Endometrium (tissue), 2 donors: ENCODE measurements around the gene P2RY12.
A peak's percentile ranks its signal among the peaks of the same experiment; 100 is the strongest.

Source experiments
- FAIRE-seq: peaks from 2 replicates; lab custom pipeline; 2012; peaks lifted over from hg19 to GRCh38; lab: Jason Lieb, UNC
- donor health status: control.
- donor health status: control.

P2RY12 gene

DNA sequence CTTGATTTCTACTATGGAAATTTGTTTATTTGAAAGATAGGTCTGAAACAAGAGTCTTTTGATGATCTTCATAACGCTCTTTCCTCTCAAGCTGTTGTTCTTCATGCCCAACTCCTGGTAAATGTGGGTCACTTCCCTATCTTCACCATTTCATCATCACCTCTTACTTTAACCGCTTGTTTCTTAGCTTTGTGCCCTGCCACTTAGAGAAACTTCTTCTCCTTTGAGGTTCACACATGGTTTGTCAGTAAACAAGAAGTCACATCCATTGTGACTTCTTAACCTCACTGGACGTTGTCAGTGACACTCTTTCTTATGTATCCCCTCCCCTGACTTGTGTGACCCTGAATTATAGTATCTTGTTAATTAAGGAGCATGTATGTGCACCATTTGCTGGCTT, 38.3 kb downstream of the P2RY12 start:
- no peak for FAIRE-seq

GRCh38 chr3:151345859-151346258, 38.7 kb downstream of the P2RY12 start:
- FAIRE-seq: no peak

DNA sequence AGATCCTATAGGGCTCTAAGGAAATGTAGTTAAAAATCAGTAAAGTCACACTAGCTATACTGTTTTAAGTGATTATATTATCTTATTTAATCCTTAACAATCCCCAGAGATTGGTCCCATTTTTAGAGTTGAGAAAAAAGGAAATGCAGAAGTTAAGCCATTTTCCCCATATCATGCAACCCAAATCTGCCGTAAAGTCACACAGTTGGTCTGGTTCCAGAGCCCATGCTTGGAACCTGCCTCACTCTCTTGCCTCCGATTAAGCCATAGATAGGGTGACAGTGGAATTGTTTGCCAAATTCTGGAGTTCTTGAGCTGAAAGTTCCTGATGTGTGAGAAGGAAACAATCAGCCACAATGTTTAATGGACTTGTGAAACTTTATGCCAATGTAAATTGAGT, 52.9 kb downstream of the P2RY12 start:
- FAIRE-seq: no peak

DNA sequence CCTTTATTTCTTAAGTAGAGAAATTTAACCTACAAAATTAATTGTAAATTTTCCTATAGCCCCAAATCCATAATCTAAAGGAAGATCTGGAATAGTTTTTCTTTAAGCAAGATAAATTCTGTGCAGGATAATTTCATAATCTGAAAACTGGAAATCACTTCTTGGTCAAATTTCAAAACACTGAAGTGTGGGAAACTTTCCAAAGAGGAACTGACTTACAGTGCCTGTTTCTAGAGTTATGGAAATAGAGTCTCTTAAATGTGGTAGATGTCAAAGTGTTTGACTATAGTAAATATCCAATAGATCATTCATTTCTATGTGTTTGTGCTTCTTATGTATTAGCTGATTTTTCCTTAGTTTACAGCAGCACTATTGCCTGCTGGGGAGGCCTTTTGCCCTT, 53.7 kb downstream of the P2RY12 start:
- FAIRE-seq: no peak

DNA sequence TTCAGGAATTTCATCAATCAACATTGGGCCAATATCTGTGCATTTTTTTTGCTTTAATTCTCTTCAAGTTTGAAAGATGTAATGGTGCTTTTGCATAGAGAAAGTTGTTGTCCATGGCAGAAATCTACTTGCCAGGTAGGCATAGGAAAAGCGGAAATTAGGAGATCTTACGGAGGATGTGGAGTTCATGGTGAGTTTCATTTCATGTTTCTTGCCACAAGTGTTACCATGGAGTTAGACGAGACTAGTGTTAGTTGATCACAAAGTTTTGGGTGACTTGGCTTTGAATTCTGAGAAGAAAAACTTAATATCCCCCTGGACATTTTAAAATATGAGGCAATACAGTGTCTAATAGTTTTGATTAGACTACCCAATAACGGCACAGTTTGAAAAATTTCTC, 54.2 kb downstream of the P2RY12 start:
- FAIRE-seq: no peak

- no peak for FAIRE-seq
Observed at GRCh38 chr3:151329363-151329762, 55.2 kb downstream of the P2RY12 start, which contains the start of gene P2RY13. TSS of gene P2RY13 (minus strand) at chr3:151329549. CDS start at chr3:151329528, 21 bp downstream.

DNA sequence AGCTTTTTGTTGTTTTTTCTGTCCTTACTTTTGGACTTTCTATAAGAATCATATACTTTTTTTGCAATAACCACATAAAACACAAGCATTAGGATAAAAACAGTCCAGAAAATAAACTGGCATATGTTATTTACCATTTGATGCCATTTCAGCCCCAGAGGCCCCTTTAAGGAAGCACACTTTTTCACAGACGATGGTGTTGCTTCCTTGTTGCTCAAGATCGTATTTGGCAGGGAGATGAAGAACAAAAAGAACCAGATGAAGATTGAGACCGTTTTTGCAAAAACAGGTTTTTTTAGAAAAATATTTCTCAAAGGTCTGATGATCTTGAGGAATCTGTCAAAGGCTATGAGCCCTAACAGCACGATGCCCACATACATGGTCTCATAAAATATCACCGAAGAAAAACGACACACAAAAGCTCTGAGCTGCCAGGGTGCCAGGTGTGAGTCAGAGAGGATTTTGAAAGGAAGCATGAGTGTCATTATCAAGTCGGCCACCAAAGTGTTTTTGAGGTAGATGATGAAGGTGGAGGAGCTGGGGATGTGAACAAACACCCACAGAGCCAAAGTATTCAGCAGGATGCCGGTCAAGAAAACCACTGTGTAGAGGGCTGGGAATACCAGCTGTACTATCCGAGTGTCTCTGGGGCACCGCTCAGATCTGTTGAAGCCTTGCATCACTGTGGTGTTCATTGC, 56.1 kb downstream of the P2RY12 start:
- FAIRE-seq: no peak

GRCh38 chr3:151327571-151328198, 56.9 kb downstream of the P2RY12 start:
- FAIRE-seq: peak; percentile 66

- FAIRE-seq: no peak
Observed at GRCh38 chr3:151322511-151322910, 62.0 kb downstream of the P2RY12 start.

- FAIRE-seq: no peak
Observed at GRCh38 chr3:151321526-151321925, 63.0 kb downstream of the P2RY12 start.

- no peak for FAIRE-seq
Observed at GRCh38 chr3:151320131-151320530, 64.4 kb downstream of the P2RY12 start.

DNA sequence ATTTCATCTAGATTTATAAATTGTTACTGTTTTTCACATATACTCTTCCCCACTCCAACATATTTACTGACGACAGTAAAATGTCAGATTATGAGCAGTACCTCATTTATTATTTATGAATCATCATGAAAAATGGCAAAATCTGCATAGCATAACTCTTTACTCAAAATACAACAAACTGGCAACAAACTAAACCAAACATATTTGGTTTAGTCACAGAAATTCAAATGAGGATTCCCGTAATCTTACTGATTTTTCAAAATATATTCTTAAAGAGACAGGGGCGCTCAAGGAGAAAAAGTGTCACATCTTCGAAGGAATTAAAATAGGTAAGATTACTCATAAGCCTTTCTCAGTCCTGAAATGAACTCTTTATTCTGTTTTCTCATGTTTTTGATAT, 64.9 kb downstream of the P2RY12 start:
- FAIRE-seq: no peak

- no peak for FAIRE-seq
Observed at GRCh38 chr3:151318991-151319390, 65.6 kb downstream of the P2RY12 start.

- FAIRE-seq: no peak
Observed at GRCh38 chr3:151318313-151318712, 66.2 kb downstream of the P2RY12 start.

DNA sequence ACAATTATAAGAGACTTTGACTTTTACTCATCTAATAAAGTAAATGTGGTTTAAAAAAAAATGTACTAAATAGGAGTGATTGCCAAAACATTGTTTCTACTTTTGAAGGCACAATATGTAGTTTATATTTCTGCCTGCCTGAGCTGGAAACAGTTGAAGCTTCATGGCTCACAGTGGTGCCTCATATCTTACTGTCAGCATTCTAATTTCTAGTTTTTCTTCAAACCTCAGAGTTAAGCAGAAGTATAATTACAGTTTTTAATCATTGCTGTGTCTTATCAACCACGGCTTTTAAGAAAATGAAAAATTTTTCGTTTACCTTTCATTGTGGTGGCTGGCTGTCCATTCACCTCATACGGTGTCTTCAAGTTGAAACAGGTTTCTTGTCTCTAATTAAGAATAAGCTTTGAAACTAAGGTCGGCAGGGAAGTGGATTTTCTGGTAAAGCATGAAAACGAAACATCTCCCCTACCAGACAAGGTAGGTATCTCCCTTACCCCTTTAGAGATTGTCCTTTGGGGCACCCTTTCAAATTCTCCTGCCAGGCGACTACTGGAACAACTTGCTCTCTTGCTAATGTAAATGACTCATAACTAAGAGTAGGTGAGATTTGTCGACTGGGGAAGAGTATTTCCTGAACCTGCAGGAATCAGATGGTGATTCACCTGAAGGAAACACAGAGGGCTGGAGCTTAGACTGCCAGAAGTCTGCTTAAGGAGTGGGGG, 68.1 kb downstream of the P2RY12 start, which contains the start of gene GPR87:
Gene GPR87 (minus strand): TSS at position 554 of the 725 bp plus-strand sequence. CDS start 16,720 bp downstream, outside the sequence.
- FAIRE-seq: no peak

DNA sequence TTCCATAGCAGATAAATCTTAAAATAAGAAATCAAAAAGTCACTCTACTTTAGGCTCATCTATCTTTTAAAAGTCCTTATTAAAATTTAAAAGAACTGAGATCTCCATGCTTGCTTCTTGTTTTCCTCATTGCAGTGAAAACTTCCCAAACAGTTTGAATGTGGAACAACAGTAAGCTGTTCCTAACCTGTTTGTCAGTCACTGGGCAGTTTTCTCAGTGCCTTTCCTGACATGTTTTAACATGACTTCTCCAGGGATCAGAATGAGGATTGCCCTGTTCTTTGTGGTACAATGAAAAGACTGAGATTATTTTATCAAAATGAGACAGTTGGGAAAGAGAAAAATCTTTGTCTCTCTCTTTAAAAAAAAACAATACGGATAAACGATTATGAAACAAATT, 68.7 kb downstream of the P2RY12 start:
- no peak for FAIRE-seq

DNA sequence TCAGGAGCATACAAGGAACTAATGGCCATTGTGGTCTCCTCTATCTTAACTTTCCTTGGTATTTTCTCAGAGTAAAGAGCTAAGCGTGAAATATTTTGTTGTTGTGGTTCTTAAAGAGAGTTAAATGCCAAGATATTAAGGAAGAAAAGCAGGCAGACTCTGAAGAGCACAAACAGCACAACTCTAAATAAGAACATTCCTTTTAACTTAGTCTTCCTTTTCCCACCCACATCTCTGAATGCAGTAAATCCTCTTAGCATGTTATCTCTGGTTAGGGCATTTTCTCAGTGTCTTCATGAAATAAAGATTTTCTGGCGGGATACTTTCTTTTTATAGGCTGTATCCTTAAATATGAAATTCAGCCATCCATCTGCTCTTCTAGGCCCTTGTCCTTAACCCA, 69.4 kb downstream of the P2RY12 start:
- no peak for FAIRE-seq

DNA sequence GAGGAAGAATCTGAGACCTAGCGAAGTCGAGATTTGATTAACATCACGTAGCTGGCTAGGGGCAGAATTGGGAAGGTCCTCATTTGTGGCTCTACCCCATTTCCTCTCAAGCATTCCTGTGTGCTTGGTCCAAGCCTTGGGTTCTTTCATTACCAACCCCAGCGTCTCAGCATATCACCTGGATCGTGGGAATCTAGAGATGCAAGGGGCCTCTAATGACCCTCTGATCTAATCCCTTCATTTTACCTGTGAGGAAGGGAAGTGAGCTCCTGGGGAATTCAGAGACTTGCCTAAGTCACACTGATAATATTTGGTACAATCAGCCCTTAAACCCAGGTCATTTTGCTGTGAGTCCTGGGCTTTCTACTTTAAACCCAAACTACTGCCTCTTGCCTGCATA, 70.0 kb downstream of the P2RY12 start:
- no peak for FAIRE-seq

DNA sequence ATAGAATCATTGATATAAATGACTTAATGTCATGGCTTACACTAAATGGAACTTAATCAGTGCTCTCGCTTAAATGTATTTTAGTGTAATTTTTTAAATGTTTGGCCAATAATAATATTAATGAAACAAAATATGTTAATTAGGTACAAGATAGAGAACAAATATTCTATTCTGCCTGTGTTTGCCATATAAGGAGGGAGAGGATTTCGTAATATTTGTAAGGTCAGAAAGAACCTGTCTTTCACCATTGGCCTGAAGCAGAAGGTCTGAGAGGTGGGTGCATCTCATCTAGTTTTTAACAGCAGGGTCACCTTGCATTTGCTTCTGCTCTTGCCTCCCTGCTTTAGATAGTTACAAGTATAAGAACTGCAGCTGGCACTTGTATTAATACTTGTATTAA, 70.4 kb downstream of the P2RY12 start:
- FAIRE-seq: no peak

DNA sequence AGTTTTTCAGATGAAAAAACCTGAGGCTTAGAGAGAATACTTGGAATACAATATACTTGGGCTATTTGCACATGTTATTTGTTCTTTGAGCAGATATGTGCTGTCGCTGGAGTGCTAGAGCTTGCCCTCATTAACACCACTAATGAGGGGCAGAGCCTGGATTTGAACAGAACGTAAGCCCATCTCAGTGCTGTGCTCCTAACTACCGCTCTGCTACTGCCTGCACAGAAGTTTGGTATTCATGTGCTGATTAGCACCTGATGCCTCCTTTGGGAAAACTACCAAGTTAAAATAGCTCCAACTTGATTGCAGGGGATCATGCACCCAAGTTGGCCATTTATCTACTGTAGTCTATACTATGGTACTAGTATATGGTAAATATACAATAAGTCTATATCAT, 71.6 kb downstream of the P2RY12 start:
- no peak for FAIRE-seq

DNA sequence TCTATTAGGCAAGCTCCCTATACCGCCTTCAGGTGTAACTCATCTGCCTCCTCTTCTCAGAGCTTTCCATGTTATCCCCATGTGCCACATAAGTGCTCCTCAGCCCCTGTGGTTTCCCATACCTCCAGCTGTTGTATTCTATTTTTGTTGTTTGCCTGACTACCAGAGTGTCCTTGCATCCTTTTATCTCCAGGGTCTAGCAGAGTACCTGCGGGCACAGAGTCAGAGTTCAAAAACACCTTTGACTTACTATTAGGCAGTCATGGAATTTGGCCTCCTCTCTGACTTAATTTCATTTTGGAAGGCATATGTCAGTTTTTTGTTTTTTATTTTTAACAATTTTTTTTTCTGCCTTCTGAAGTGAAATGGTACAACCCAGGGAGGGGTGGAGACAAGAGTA, 75.0 kb downstream of the P2RY12 start:
- no peak for FAIRE-seq

DNA sequence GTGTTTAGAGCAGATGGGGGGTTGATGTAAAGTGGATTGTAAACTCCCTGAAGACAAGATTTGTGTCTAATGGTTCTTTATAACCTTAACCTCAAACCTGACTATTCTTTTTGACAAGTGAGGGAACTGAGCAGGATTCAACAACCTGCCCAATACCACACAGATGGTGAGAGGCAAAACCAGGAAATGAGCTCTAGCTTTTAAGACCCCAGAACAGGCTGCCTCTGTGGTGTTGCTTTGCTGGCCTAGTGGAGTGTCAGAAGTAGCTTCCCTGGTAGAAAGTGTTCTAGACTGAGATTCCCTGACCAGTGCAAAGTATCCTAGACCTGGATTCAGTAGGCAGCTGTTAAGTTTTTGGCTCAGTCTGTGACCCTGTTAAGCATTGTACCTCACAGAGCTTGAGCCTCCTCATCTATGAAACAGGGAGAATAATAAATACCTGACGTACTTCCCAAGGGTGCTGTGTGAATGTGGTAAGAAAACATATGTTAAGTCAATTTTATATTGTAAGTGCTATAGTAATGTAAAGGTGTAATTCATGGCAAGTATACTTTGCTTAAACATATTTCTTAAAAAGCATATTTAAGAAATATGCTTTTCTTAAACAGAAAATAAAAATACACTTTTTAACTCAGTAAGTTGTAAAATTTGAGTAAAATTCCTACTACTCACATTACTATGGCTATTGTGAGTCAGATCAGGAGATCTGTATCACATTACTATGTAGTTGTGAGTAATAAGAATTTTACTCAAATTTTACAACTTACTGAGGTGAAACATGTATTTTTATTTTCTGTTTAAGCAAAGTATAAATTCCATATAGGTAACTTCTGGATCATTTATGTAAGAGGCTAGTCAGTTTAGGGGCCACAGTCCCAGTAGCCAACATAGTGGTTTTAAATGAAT, 76.7 kb downstream of the P2RY12 start:
- no peak for FAIRE-seq
